NCI-H187 treated with DMSO at 0.1 percent for 48 hours (cell line): ENCODE results near the gene PPP1R3A.

ENCODE experiments used
- DNase-seq: peaks from one replicate; lab custom pipeline; 2025; lab: John Stamatoyannopoulos, UW

The PPP1R3A gene

GRCh38 chr7:113883096-113883495 is 35.7 kb downstream of the PPP1R3A start:
- no peak for DNase-seq

GRCh38 chr7:113880559-113880958 is 38.2 kb downstream of the PPP1R3A start:
- DNase-seq: no peak

- no peak for DNase-seq
These were observed 40.3 kb downstream of the PPP1R3A start for GRCh38 chr7:113878394-113878992.

- no peak for DNase-seq
These were observed 43.6 kb downstream of the PPP1R3A start for GRCh38 chr7:113875224-113875623.

- DNase-seq: no peak
These were observed 45.2 kb downstream of the PPP1R3A start for GRCh38 chr7:113873554-113874151.

- no peak for DNase-seq
These were observed 45.8 kb downstream of the PPP1R3A start for GRCh38 chr7:113872981-113873380.

- DNase-seq: no peak
These were observed 51.5 kb downstream of the PPP1R3A start for GRCh38 chr7:113867325-113867724.

GRCh38 chr7:113856010-113856409 is 62.8 kb downstream of the PPP1R3A start:
- no peak for DNase-seq

- DNase-seq: no peak
These were observed 77.9 kb downstream of the PPP1R3A start for GRCh38 chr7:113840954-113841353.

GRCh38 chr7:113835367-113835766 is 83.4 kb downstream of the PPP1R3A start:
- no peak for DNase-seq

- no peak for DNase-seq
These were observed 86.5 kb downstream of the PPP1R3A start for GRCh38 chr7:113832196-113832745.

- DNase-seq: no peak
These were observed 87.3 kb downstream of the PPP1R3A start for GRCh38 chr7:113831556-113831955.

- no peak for DNase-seq
These were observed 90.2 kb downstream of the PPP1R3A start for GRCh38 chr7:113828581-113828980.
